K562 (cell line): ENCODE measurements around the gene TRIP10. TPM values are rescaled to one million over a fixed set of nuclear protein-coding genes. Genes with fewer than 3 reads are reported as not detected.
A peak's percentile ranks its signal among the peaks of the same experiment; 100 is the strongest.

Experiments
- CBX2 ChIP-seq: fragments of 200-600 bp; sonication (generic); IDR thresholded peaks from one replicate; pipeline ENCODE4 v1.6.1; 2012; ENCODE audit warnings: mild to moderate bottlenecking, low read length, inconsistent platforms; ENCODE audit not compliant: insufficient read depth, poor library complexity, severe bottlenecking
- CREM ChIP-seq: IDR thresholded peaks from 2 replicates; pipeline ENCODE4 v1.6.1; 2014; ENCODE audit warnings: antibody characterized with exemption, low read depth
- GATAD2A ChIP-seq: fragments of 450-650 bp; IDR thresholded peaks from 2 replicates; pipeline ENCODE4 v1.6.1; 2017
- JUND ChIP-seq, 2 experiments: IDR thresholded peaks; 2 replicates in 1 of 2; 3 replicates in 1 of 2; pipeline ENCODE4 v1.6.1; 2011; ENCODE audit warnings: borderline replicate concordance in 2 of 2, low read depth in 2 of 2, low read length in 2 of 2, improper control_type of control experiment in 1 of 2, missing biosample characterization in 1 of 2, missing genetic modification characterization in 1 of 2, missing genetic modification reagents in 1 of 2
- KAT7 ChIP-seq: sonication (generic); formaldehyde crosslinking; IDR thresholded peaks from 2 replicates; pipeline ENCODE4 v1.8.0; 2022; ENCODE audit warnings: missing genetic modification reagents, mild to moderate bottlenecking, borderline replicate concordance
- KAT8 ChIP-seq: fragments of 450-650 bp; IDR thresholded peaks from 2 replicates; pipeline ENCODE4 v1.6.1; 2016; ENCODE audit warnings: low read depth, mild to moderate bottlenecking
- KDM5B ChIP-seq: fragments of 200-600 bp; sonication (generic); IDR thresholded peaks from 2 replicates; pipeline ENCODE4 v1.6.1; 2012; ENCODE audit warnings: low read depth, mild to moderate bottlenecking, moderate library complexity, low read length, control low read depth, inconsistent platforms; ENCODE audit not compliant: insufficient replicate concordance
- NR2C1 ChIP-seq, 2 experiments: fragments of 450-650 bp; IDR thresholded peaks; 2 replicates each; pipeline ENCODE4 v1.6.1; 2017; ENCODE audit warnings: mild to moderate bottlenecking in 2 of 2, antibody characterized with exemption in 1 of 2, inconsistent platforms in 1 of 2, missing compliant biosample characterization in 1 of 2, missing genetic modification characterization in 1 of 2
- NR2C2 ChIP-seq, 2 experiments: fragments of 200-800 bp in 1 of 2; sonication (Bioruptor generic) in 1 of 2; sonication (generic) in 1 of 2; formaldehyde crosslinking in 1 of 2; IDR thresholded peaks; 2 replicates each; pipeline versions ENCODE4 v1.6.1 to v1.8.0; 2016 to 2022; ENCODE audit warnings: mild to moderate bottlenecking in 1 of 2, missing compliant biosample characterization in 1 of 2, missing genetic modification characterization in 1 of 2, missing genetic modification reagents in 1 of 2
- STAT6 ChIP-seq: sonication (generic); formaldehyde crosslinking; IDR thresholded peaks from 2 replicates; pipeline ENCODE4 v1.8.1; 2023; ENCODE audit warnings: mild to moderate bottlenecking, missing genetic modification reagents
- TRIM24 ChIP-seq, 2 experiments: fragments of 450-650 bp; IDR thresholded peaks; 2 replicates each; pipeline ENCODE4 v1.6.1; 2016
- ZNF57 ChIP-seq: fragments of 450-650 bp; formaldehyde crosslinking; IDR thresholded peaks from 2 replicates; pipeline ENCODE4 v1.4.0; 2020; ENCODE audit warnings: mild to moderate bottlenecking, moderate library complexity
- polyA plus RNA-seq, 8 experiments: library from polyadenylated mRNA; depleted of rRNA in 4 of 8; stranded (reverse) in 5 of 8; unstranded in 3 of 8; fragments of >200 nt; fragmentation: Nextera tagmentation in 2 of 8; fragmentation: Illumina TruSeq in 1 of 8; extraction: Ambion mirVana in 2 of 8; extraction: Trizol in 1 of 8; gene quantifications; 2 replicates each; pipeline versions ENCODE4 v1.2.1 to v1.2.3, GENCODE V29; 2011 to 2014; ENCODE audit warnings: inconsistent platforms in 1 of 8, missing spikeins in 1 of 8
- total RNA-seq, 7 experiments: library from RNA; depleted of rRNA in 6 of 7; stranded (reverse); fragments of >200 nt in 6 of 7; fragmentation: Illumina TruSeq in 2 of 7; extraction: Trizol in 2 of 7; gene quantifications; 2 replicates each; pipeline versions ENCODE4 v1.2.1 to v1.2.3, GENCODE V29; 2011 to 2021; ENCODE audit warnings: low replicate concordance in 1 of 7
- TF ChIP-seq, protein P1 (sequence below): sonication (generic); formaldehyde crosslinking; IDR thresholded peaks from 2 replicates; pipeline ENCODE4 v1.8.0; 2023; ENCODE audit warnings: missing genetic modification reagents, mild to moderate bottlenecking, borderline replicate concordance
- TF ChIP-seq, protein P2 (sequence below): fragments of 250-450 bp; sonication (Bioruptor Pico); IDR thresholded peaks from 2 replicates; pipeline ENCODE4 v1.5.0; 2020; ENCODE audit warnings: mild to moderate bottlenecking

Gene TRIP10
- total and polyA plus RNA-seq, 9 of the 15 experiments (the other 6 are each of a cell fraction or from before 2014, with no cell fraction given): 1.2 to 66.8 (median 36.1) TPM

- TF ChIP-seq, protein P1, sequence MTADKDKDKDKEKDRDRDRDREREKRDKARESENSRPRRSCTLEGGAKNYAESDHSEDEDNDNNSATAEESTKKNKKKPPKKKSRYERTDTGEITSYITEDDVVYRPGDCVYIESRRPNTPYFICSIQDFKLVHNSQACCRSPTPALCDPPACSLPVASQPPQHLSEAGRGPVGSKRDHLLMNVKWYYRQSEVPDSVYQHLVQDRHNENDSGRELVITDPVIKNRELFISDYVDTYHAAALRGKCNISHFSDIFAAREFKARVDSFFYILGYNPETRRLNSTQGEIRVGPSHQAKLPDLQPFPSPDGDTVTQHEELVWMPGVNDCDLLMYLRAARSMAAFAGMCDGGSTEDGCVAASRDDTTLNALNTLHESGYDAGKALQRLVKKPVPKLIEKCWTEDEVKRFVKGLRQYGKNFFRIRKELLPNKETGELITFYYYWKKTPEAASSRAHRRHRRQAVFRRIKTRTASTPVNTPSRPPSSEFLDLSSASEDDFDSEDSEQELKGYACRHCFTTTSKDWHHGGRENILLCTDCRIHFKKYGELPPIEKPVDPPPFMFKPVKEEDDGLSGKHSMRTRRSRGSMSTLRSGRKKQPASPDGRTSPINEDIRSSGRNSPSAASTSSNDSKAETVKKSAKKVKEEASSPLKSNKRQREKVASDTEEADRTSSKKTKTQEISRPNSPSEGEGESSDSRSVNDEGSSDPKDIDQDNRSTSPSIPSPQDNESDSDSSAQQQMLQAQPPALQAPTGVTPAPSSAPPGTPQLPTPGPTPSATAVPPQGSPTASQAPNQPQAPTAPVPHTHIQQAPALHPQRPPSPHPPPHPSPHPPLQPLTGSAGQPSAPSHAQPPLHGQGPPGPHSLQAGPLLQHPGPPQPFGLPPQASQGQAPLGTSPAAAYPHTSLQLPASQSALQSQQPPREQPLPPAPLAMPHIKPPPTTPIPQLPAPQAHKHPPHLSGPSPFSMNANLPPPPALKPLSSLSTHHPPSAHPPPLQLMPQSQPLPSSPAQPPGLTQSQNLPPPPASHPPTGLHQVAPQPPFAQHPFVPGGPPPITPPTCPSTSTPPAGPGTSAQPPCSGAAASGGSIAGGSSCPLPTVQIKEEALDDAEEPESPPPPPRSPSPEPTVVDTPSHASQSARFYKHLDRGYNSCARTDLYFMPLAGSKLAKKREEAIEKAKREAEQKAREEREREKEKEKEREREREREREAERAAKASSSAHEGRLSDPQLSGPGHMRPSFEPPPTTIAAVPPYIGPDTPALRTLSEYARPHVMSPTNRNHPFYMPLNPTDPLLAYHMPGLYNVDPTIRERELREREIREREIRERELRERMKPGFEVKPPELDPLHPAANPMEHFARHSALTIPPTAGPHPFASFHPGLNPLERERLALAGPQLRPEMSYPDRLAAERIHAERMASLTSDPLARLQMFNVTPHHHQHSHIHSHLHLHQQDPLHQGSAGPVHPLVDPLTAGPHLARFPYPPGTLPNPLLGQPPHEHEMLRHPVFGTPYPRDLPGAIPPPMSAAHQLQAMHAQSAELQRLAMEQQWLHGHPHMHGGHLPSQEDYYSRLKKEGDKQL (CRISPR knock-in tag): no peak
- TF ChIP-seq NR2C2 (CRISPR knock-in tag; IDR thresholded peaks at IDR 0.05): no peak
- TF ChIP-seq NR2C2 (tag; IDR thresholded peaks at IDR 0.05): no peak
- peak; percentile 21; the same call in 1 of the 2 replicates for TF ChIP-seq CREM
- TF ChIP-seq KAT7: no peak
- TF ChIP-seq JUND (IDR thresholded peaks at IDR 0.05; ENCODE audit: borderline replicate concordance, low read depth, low read length): no peak
- no peak for TF ChIP-seq JUND (tag; IDR thresholded peaks at IDR 0.05; ENCODE audit: borderline replicate concordance, low read depth, low read length)
- TF ChIP-seq GATAD2A: no peak
- no peak for TF ChIP-seq NR2C1 (IDR thresholded peaks at IDR 0.05)
- no peak for TF ChIP-seq NR2C1 (tag; IDR thresholded peaks at IDR 0.05)
- no peak for TF ChIP-seq KDM5B
- TF ChIP-seq, protein P2, sequence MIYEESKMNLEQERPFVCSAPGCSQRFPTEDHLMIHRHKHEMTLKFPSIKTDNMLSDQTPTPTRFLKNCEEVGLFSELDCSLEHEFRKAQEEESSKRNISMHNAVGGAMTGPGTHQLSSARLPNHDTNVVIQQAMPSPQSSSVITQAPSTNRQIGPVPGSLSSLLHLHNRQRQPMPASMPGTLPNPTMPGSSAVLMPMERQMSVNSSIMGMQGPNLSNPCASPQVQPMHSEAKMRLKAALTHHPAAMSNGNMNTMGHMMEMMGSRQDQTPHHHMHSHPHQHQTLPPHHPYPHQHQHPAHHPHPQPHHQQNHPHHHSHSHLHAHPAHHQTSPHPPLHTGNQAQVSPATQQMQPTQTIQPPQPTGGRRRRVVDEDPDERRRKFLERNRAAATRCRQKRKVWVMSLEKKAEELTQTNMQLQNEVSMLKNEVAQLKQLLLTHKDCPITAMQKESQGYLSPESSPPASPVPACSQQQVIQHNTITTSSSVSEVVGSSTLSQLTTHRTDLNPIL (CRISPR knock-in tag): no peak
- no peak for TF ChIP-seq ZNF57 (CRISPR knock-in tag)
- TF ChIP-seq KAT8: no peak
- no peak for TF ChIP-seq TRIM24 (IDR thresholded peaks at IDR 0.05)
- TF ChIP-seq STAT6 (CRISPR knock-in tag): no peak
- TF ChIP-seq CBX2: no peak
These were observed 27.5 kb downstream of the TRIP10 start (continued) for GRCh38 chr19:6767081-6767356.
